Prostate gland (tissue), 2 donors: ENCODE measurements around the gene CADPS2.

Source experiments
- POLR2A ChIP-seq: fragments of 450-650 bp; IDR thresholded peaks from one replicate; pipeline ENCODE4 v1.6.1; 2016; ENCODE audit warnings: antibody characterized with exemption, mild to moderate bottlenecking
- POLR2AphosphoS5 ChIP-seq: sonication (generic); formaldehyde crosslinking; IDR thresholded peaks from one replicate; pipeline ENCODE4 v1.6.1; 2017; ENCODE audit warnings: antibody characterized with exemption
- TF ChIP-seq, protein P1 (sequence below), 4 experiments: fragments of 200-600 bp in 2 of 4; fragments of 450-650 bp in 2 of 4; sonication (generic) in 2 of 4; IDR thresholded peaks; 1 replicate in 3 of 4; 2 replicates in 1 of 4; pipeline ENCODE4 v1.5.1; 2016 to 2019; ENCODE audit warnings: antibody characterized with exemption in 4 of 4, mild to moderate bottlenecking in 2 of 4, moderate library complexity in 2 of 4

DNA sequence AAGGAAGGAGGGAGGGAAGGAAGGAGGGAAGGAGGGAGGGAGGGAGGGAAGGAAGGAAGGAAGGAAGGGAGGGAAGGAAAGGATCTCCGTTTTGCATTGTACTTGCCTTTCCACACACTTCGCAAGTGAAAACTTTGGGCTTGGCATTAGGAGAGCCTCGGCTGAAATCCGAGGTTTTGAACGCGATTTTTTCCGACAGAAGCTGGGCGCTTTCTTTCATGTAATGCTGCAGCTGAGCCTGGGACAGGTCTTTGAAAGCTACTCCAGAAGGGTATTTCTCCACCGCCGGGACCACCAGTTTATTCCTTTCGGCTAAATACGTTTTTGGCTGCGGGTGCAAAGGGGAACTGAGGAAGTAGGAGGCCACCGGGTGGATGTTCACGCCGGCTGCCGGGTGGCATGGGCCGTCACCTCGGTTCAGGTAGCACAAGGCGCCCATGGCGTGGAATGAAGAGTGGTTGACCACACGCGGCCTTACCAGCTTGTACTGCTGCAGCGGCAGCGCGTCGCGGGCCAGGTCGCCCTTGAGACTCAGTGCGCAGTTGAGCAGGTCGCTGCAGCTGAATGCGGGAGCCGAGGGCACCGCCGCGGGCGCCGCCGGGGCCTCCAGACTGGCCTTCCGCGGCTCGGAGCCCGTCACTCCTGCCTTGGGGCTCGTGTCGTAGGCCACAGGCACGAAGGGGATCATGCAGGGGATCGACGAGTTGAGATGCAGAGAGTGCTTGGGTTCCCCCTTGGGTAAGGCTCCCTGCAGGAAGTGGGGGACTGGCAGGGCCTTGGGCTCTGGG is 582.5 kb downstream of the CADPS2 start:
- TF ChIP-seq, protein P1, sequence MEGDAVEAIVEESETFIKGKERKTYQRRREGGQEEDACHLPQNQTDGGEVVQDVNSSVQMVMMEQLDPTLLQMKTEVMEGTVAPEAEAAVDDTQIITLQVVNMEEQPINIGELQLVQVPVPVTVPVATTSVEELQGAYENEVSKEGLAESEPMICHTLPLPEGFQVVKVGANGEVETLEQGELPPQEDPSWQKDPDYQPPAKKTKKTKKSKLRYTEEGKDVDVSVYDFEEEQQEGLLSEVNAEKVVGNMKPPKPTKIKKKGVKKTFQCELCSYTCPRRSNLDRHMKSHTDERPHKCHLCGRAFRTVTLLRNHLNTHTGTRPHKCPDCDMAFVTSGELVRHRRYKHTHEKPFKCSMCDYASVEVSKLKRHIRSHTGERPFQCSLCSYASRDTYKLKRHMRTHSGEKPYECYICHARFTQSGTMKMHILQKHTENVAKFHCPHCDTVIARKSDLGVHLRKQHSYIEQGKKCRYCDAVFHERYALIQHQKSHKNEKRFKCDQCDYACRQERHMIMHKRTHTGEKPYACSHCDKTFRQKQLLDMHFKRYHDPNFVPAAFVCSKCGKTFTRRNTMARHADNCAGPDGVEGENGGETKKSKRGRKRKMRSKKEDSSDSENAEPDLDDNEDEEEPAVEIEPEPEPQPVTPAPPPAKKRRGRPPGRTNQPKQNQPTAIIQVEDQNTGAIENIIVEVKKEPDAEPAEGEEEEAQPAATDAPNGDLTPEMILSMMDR (IDR thresholded peaks at IDR 0.05) = no peak
- TF ChIP-seq POLR2AphosphoS5 (no peak), POLR2A (no peak)
